ENCODE measurements around the gene SYF2. TPM values are rescaled to one million over a fixed set of nuclear protein-coding genes. Genes with fewer than 3 reads are reported as not detected.

Gene SYF2
- total and polyA plus RNA-seq, 2 experiments from 2014 or later, result 24.6 to 82.6 TPM

DNA sequence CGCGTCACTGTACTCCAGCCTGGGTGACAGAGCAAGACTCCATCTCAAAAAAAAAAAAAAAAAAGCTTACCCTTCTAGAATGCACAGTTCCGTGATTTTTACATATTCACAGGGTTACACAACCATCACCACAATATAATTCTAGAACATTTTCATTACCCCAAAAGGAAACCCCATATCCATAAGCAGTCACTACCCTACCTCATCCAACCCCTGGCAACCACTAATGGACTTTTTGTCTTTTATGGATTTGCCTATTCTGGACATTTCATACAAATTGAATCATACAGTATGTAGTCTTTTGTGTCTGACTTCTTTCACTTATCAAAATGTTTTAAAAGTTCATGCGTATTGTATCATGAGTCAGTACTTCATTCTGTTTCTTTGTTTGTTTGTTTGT is 22.8 kb downstream of the SYF2 start:
- ATAC-seq, result no peak
- Mint-ChIP-seq H3K27ac (no peak overlapping the region), H3K36me3 (ENCODE audit: low read depth) (no peaks in the 10 kb centered on the region)

More for the DNA sequence above, 22.8 kb downstream of the SYF2 start:
- Mint-ChIP-seq H3K4me1 (no peaks in the 10 kb centered on the region), H3K4me3 (no peak overlapping the region), H3K27me3 (ENCODE audit: insufficient read depth, low read depth, poor library complexity) (peaks cover 8% of the 10 kb centered on the region), H3K9me3 (no peaks in the 10 kb centered on the region)
- Histone ChIP-seq H2AFZ (no peak overlapping the region), H3F3A (replicated peaks; ENCODE audit: low read depth) (no peaks in the 10 kb centered on the region), H4K20me1 (replicated peaks; ENCODE audit: insufficient read depth) (no peaks in the 10 kb centered on the region), H3K79me2 (replicated peaks; ENCODE audit: insufficient read depth) (no peaks in the 10 kb centered on the region), H3K4me3 (no peak overlapping the region), H3K4me2 (no peak overlapping the region), H3K9me2 (ENCODE audit: insufficient read depth) (no peaks in the 10 kb centered on the region), H3K27ac (ENCODE audit: low read depth) (no peak overlapping the region), H3K4me1 (ENCODE audit: insufficient read depth) (no peaks in the 10 kb centered on the region), H3K36me3 (ENCODE audit: insufficient read depth) (no peaks in the 10 kb centered on the region), H3K27me3 (ENCODE audit: insufficient read depth) (no peaks in the 10 kb centered on the region)
- no peak for DNase-seq (ENCODE audit: low spot score)
- TF ChIP-seq CREB1 (CRISPR knock-in tag; IDR thresholded peaks at IDR 0.05; ENCODE audit: low read depth), result no peak
- TF ChIP-seq STAT1 (IDR thresholded peaks at IDR 0.05; ENCODE audit: unreplicated experiment), result no peak
- TF ChIP-seq ZNF331 (CRISPR knock-in tag; IDR thresholded peaks at IDR 0.05; ENCODE audit: low read depth), result no peak
- TF ChIP-seq EZH2 (IDR thresholded peaks at IDR 0.05; ENCODE audit: low read depth, unreplicated experiment), result no peak
- TF ChIP-seq, protein P1, sequence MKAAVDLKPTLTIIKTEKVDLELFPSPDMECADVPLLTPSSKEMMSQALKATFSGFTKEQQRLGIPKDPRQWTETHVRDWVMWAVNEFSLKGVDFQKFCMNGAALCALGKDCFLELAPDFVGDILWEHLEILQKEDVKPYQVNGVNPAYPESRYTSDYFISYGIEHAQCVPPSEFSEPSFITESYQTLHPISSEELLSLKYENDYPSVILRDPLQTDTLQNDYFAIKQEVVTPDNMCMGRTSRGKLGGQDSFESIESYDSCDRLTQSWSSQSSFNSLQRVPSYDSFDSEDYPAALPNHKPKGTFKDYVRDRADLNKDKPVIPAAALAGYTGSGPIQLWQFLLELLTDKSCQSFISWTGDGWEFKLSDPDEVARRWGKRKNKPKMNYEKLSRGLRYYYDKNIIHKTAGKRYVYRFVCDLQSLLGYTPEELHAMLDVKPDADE (IDR thresholded peaks at IDR 0.05), result no peak
- TF ChIP-seq CTCF (conservative IDR thresholded peaks at IDR 0.05; ENCODE audit: low read depth in 2 of 2), result no peak
- no peak for TF ChIP-seq ZNF462 (CRISPR knock-in tag; IDR thresholded peaks at IDR 0.05)
